ENCODE measurements around the gene LARGE1. TPM values are rescaled to one million over a fixed set of nuclear protein-coding genes. Genes with fewer than 3 reads are reported as not detected.

The LARGE1 gene
- total RNA-seq, 3 donors from 2014 or later, result 23.6 to 27.8 (median 26.1) TPM

DNA sequence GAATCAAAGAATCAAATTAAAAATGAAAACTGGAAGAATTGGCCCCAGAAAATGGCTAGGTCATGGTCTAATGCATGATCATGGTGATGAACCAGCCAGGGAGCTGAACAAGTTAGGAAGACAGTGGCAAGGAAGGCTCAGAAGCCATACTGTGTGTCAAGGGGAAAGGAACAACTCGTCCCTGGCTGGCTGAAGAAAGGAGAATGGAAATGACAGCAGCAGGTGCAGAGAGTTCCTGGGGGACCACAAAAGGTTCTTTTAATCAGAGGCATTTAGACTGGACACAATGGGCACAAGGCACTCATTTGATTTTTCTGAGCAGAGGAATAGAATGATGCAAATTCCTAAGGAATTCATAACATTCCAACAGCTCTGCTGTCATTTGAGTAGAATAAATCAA, 209.9 kb downstream of the LARGE1 start:
- TF ChIP-seq CTCF (IDR thresholded peaks at IDR 0.05) (no peak), POLR2A (IDR thresholded peaks at IDR 0.05) (no peak), POLR2AphosphoS5 (IDR thresholded peaks at IDR 0.05) (no peak)
- Histone ChIP-seq H3K36me3 (no peaks in the 10 kb centered on the region), H3K9me3 (peaks cover 0 to 16% of the 10 kb centered on the region in 2 donors), H3K27me3 (no peaks in the 10 kb centered on the region), H3K4me3 (no peak overlapping the region), H3K27ac (no peak overlapping the region), H3K4me1 (no peaks in the 10 kb centered on the region)
- intact Hi-C loops (cut with DNase I; ENCODE audit: low total_unique reads), result no loop called here
- DNase-seq (ENCODE audit: low spot score in 2 of 2), result no peak

DNA sequence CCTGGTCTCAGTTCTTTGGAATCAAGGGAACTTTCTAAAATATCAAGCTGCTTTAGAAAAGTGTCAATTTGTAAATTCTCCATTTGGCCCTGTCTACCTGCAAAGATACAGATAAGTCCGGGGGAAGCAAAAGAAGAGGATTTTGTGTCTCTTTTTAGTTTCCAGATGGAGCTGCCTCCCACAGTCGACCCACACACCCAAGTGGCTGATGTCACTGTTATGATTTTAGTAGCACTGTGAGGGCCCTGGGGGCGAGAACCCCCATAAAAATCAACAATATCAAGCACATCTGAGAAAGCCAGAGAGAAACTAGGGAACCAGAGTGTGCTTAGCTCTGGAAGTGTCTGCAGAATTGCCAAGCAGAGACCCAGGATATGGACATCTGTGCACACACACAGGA, 212.7 kb downstream of the LARGE1 start:
- Histone ChIP-seq H3K4me1 (no peaks in the 10 kb centered on the region), H3K36me3 (no peaks in the 10 kb centered on the region), H3K9me3 (peaks cover 3 to 17% of the 10 kb centered on the region in 2 donors), H3K4me3 (no peak overlapping the region), H3K27ac (no peak overlapping the region), H3K27me3 (no peaks in the 10 kb centered on the region)
- TF ChIP-seq CTCF (IDR thresholded peaks at IDR 0.05) (no peak), POLR2A (IDR thresholded peaks at IDR 0.05) (no peak), POLR2AphosphoS5 (IDR thresholded peaks at IDR 0.05) (no peak)
- DNase-seq (ENCODE audit: low spot score in 2 of 2), result no peak
- intact Hi-C loops (cut with DNase I; ENCODE audit: low total_unique reads), result loop anchor here (5.0 kb wide), 1 partner anchor 950 kb away; no protein-coding TSS in a partner anchor

- H3K4me3 ChIP-seq, result no peak overlapping the region
- peaks cover 3 to 17% of the 10 kb centered on the region in 2 donors for H3K9me3 ChIP-seq
- H3K27me3 ChIP-seq, result no peaks in the 10 kb centered on the region
- H3K36me3 ChIP-seq, result no peaks in the 10 kb centered on the region
- intact Hi-C loops (cut with DNase I; ENCODE audit: low total_unique reads), result loop anchor here (5.0 kb wide), 1 partner anchor 951 kb away; no protein-coding TSS in a partner anchor
- DNase-seq (ENCODE audit: low spot score in 2 of 2), result no peak
- H3K27ac ChIP-seq, result no peak overlapping the region
- TF ChIP-seq CTCF (IDR thresholded peaks at IDR 0.05), result no peak
- no peak for TF ChIP-seq POLR2A (IDR thresholded peaks at IDR 0.05)
- no peak for TF ChIP-seq POLR2AphosphoS5 (IDR thresholded peaks at IDR 0.05)
- no peaks in the 10 kb centered on the region for H3K4me1 ChIP-seq
These were observed 214.2 kb downstream of the LARGE1 start for GRCh38 chr22:33706100-33706499.

DNA sequence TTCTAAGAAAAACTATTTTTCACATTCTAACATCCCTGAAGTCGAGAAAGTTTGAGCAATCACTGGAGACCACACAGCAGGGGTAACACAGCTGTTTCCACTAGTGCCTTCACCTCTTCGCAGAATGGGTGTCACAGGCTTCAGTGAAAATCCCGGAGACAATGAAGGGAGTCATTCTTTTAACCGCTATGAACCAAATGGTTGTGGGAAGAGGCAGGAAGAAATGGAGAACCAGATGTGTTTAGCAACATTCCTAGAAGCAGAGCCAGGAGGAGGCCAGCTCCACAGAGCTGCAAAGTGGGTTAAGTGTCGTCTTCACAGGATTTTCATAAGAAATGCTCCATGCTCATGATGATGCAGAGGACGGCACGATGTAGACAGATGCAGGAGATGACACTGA, 221.1 kb downstream of the LARGE1 start:
- Histone ChIP-seq H3K36me3 (no peaks in the 10 kb centered on the region), H3K27me3 (no peaks in the 10 kb centered on the region), H3K9me3 (peaks cover 3 to 9% of the 10 kb centered on the region in 2 donors), H3K4me3 (no peak overlapping the region), H3K27ac (peak overlapping the region in 1 of 2 donors; percentile 25), H3K4me1 (no peaks in the 10 kb centered on the region)
- DNase-seq (ENCODE audit: low spot score in 2 of 2), result no peak
- intact Hi-C loops (cut with DNase I; ENCODE audit: low total_unique reads), result no loop called here
- TF ChIP-seq POLR2A (IDR thresholded peaks at IDR 0.05), result no peak
- TF ChIP-seq POLR2AphosphoS5 (IDR thresholded peaks at IDR 0.05), result no peak
- no peak for TF ChIP-seq CTCF (IDR thresholded peaks at IDR 0.05)

GRCh38 chr22:33697640-33698039, 222.6 kb downstream of the LARGE1 start:
- no peak overlapping the region for H3K4me3 ChIP-seq
- no peaks in the 10 kb centered on the region for H3K4me1 ChIP-seq
- DNase-seq (ENCODE audit: low spot score in 2 of 2), result no peak
- intact Hi-C loops (cut with DNase I; ENCODE audit: low total_unique reads), result no loop called here
- no peaks in the 10 kb centered on the region for H3K36me3 ChIP-seq
- TF ChIP-seq POLR2A (IDR thresholded peaks at IDR 0.05) (no peak), POLR2AphosphoS5 (IDR thresholded peaks at IDR 0.05) (no peak), CTCF (IDR thresholded peaks at IDR 0.05) (no peak)
- no peaks in the 10 kb centered on the region for H3K9me3 ChIP-seq
- no peak overlapping the region for H3K27ac ChIP-seq
- H3K27me3 ChIP-seq, result no peaks in the 10 kb centered on the region
